HepG2 (cell line): ENCODE measurements around the gene ARL16. TPM values are rescaled to one million over a fixed set of nuclear protein-coding genes. Genes with fewer than 3 reads are reported as not detected.

Source experiments
- AKAP8 ChIP-seq: sonication (generic); formaldehyde crosslinking; IDR thresholded peaks from 2 replicates; pipeline ENCODE4 v1.5.1; 2020; ENCODE audit warnings: mild to moderate bottlenecking, missing genetic modification reagents
- ARHGAP35 ChIP-seq: sonication (generic); formaldehyde crosslinking; IDR thresholded peaks from 2 replicates; pipeline ENCODE4 v1.9.0; 2022; ENCODE audit warnings: mild to moderate bottlenecking, inconsistent platforms, moderate library complexity, missing genetic modification reagents, borderline replicate concordance
- BHLHE40 ChIP-seq: IDR thresholded peaks from 2 replicates; pipeline ENCODE4 v1.6.1; 2011; ENCODE audit warnings: low read length, improper control_type of control experiment
- GATA4 ChIP-seq: sonication (generic); IDR thresholded peaks from 2 replicates; pipeline ENCODE4 v1.6.1; 2016; ENCODE audit warnings: antibody characterized with exemption, low read depth, borderline replicate concordance
- HES4 ChIP-seq: sonication (generic); formaldehyde crosslinking; IDR thresholded peaks from 2 replicates; pipeline ENCODE4 v1.9.0; 2021; ENCODE audit warnings: mild to moderate bottlenecking, missing genetic modification reagents, borderline replicate concordance
- KLF9 ChIP-seq: IDR thresholded peaks from 2 replicates; pipeline ENCODE4 v1.6.1; 2016; ENCODE audit warnings: low read depth
- KMT2B ChIP-seq: IDR thresholded peaks from 2 replicates; pipeline ENCODE4 v1.6.1; 2016; ENCODE audit warnings: missing genetic modification reagents, missing compliant biosample characterization
- MXD1 ChIP-seq: sonication (generic); formaldehyde crosslinking; IDR thresholded peaks from 2 replicates; pipeline ENCODE4 v1.4.0; 2020; ENCODE audit warnings: mild to moderate bottlenecking, missing genetic modification reagents
- MXI1 ChIP-seq: IDR thresholded peaks from 3 replicates; pipeline ENCODE4 v1.6.1; 2012; ENCODE audit warnings: low read depth, low read length, inconsistent platforms, borderline replicate concordance
- NPAS2 ChIP-seq: sonication (generic); formaldehyde crosslinking; IDR thresholded peaks from 2 replicates; pipeline ENCODE4 v1.8.0; 2022; ENCODE audit warnings: mild to moderate bottlenecking, missing genetic modification reagents, borderline replicate concordance
- NRL ChIP-seq: sonication (generic); formaldehyde crosslinking; IDR thresholded peaks from 2 replicates; pipeline ENCODE4 v1.5.0; 2020; ENCODE audit warnings: missing genetic modification reagents, mild to moderate bottlenecking, moderate library complexity, borderline replicate concordance
- YY1 ChIP-seq: IDR thresholded peaks from 2 replicates; pipeline ENCODE4 v1.6.1; 2011; ENCODE audit warnings: low read length, low read depth, moderate library complexity, mild to moderate bottlenecking; ENCODE audit not compliant: insufficient read depth, insufficient replicate concordance
- ZEB1 ChIP-seq: IDR thresholded peaks from 2 replicates; pipeline ENCODE4 v1.6.1; 2012; ENCODE audit warnings: mild to moderate bottlenecking, low read depth, inconsistent platforms; ENCODE audit not compliant: insufficient replicate concordance
- ZNF350 ChIP-seq: sonication (generic); formaldehyde crosslinking; IDR thresholded peaks from 2 replicates; pipeline ENCODE4 v1.4.0; 2020; ENCODE audit warnings: mild to moderate bottlenecking, low read depth, missing genetic modification reagents, borderline replicate concordance
- ZNF446 ChIP-seq: sonication (generic); formaldehyde crosslinking; IDR thresholded peaks from 2 replicates; pipeline ENCODE4 v1.5.0; 2020; ENCODE audit warnings: mild to moderate bottlenecking, missing genetic modification reagents
- ZNF547 ChIP-seq: sonication (generic); formaldehyde crosslinking; IDR thresholded peaks from 2 replicates; pipeline ENCODE4 v1.5.1; 2020; ENCODE audit warnings: mild to moderate bottlenecking, missing genetic modification reagents
- ZNF550 ChIP-seq: sonication (generic); formaldehyde crosslinking; IDR thresholded peaks from 2 replicates; pipeline ENCODE4 v1.4.0; 2020; ENCODE audit warnings: mild to moderate bottlenecking, missing genetic modification reagents, borderline replicate concordance
- ZNF768 ChIP-seq: sonication (generic); formaldehyde crosslinking; IDR thresholded peaks from 2 replicates; pipeline ENCODE4 v1.4.0; 2020; ENCODE audit warnings: missing genetic modification reagents
- ZNF777 ChIP-seq: sonication (generic); formaldehyde crosslinking; IDR thresholded peaks from 2 replicates; pipeline ENCODE4 v1.4.0; 2020; ENCODE audit warnings: missing genetic modification reagents
- ZNF790 ChIP-seq: sonication (generic); formaldehyde crosslinking; IDR thresholded peaks from 2 replicates; pipeline ENCODE4 v1.8.0; 2022; ENCODE audit warnings: missing genetic modification reagents, mild to moderate bottlenecking, borderline replicate concordance
- ZSCAN25 ChIP-seq: sonication (generic); formaldehyde crosslinking; IDR thresholded peaks from 2 replicates; pipeline ENCODE4 v1.8.0; 2022; ENCODE audit warnings: mild to moderate bottlenecking, missing genetic modification reagents
- polyA plus RNA-seq, 8 experiments: library from polyadenylated mRNA; depleted of rRNA in 3 of 8; stranded (reverse) in 7 of 8; unstranded in 1 of 8; fragments of >200 nt; fragmentation: Illumina TruSeq in 4 of 8; extraction: Trizol in 4 of 8; gene quantifications; 2 replicates each; pipeline versions ENCODE4 v1.2.1 to v1.2.3, GENCODE V29; 2011 to 2016; ENCODE audit warnings: low read depth in 4 of 8, missing spikeins in 1 of 8, mixed read lengths in 1 of 8; ENCODE audit not compliant: insufficient read depth in 1 of 8
- total RNA-seq, 5 experiments: library from RNA; depleted of rRNA; stranded (reverse); fragments of >200 nt; fragmentation: Illumina TruSeq; extraction: Trizol; gene quantifications; 2 replicates each; pipeline ENCODE4 v1.2.3, GENCODE V29; 2016; ENCODE audit warnings: low read depth in 1 of 5
- TF ChIP-seq, protein P1 (sequence below): sonication (generic); formaldehyde crosslinking; IDR thresholded peaks from 2 replicates; pipeline ENCODE4 v1.4.0; 2020; ENCODE audit warnings: missing genetic modification reagents, borderline replicate concordance
- TF ChIP-seq, protein P2 (sequence below): sonication (generic); formaldehyde crosslinking; IDR thresholded peaks from 2 replicates; pipeline ENCODE4 v1.4.0; 2020; ENCODE audit warnings: missing genetic modification reagents, low read depth, mild to moderate bottlenecking, borderline replicate concordance
- TF ChIP-seq, protein P3 (sequence below): conservative IDR thresholded peaks from 2 replicates; pipeline ENCODE4 v1.6.1; 2018; ENCODE audit warnings: missing genetic modification reagents
- TF ChIP-seq, protein P4 (sequence below): sonication (generic); formaldehyde crosslinking; IDR thresholded peaks from 2 replicates; pipeline ENCODE4 v1.4.0; 2020; ENCODE audit warnings: missing genetic modification reagents

Gene ARL16
- total and polyA plus RNA-seq, 2 of the 13 experiments (the other 11 are each of a cell fraction or from before 2014, with no cell fraction given), result 20.8 to 30.8 TPM

- TF ChIP-seq NPAS2 (CRISPR knock-in tag), result no peak
- TF ChIP-seq MXI1, result no peak
- no peak for TF ChIP-seq GATA4
- TF ChIP-seq ZEB1, result no peak
- TF ChIP-seq, protein P1, sequence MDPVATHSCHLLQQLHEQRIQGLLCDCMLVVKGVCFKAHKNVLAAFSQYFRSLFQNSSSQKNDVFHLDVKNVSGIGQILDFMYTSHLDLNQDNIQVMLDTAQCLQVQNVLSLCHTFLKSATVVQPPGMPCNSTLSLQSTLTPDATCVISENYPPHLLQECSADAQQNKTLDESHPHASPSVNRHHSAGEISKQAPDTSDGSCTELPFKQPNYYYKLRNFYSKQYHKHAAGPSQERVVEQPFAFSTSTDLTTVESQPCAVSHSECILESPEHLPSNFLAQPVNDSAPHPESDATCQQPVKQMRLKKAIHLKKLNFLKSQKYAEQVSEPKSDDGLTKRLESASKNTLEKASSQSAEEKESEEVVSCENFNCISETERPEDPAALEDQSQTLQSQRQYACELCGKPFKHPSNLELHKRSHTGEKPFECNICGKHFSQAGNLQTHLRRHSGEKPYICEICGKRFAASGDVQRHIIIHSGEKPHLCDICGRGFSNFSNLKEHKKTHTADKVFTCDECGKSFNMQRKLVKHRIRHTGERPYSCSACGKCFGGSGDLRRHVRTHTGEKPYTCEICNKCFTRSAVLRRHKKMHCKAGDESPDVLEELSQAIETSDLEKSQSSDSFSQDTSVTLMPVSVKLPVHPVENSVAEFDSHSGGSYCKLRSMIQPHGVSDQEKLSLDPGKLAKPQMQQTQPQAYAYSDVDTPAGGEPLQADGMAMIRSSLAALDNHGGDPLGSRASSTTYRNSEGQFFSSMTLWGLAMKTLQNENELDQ, result no peak
- no peak for TF ChIP-seq ZSCAN25 (CRISPR knock-in tag)
- no peak for TF ChIP-seq ZNF777
- no peak for TF ChIP-seq BHLHE40
- TF ChIP-seq KMT2B (CRISPR knock-in tag), result no peak
- TF ChIP-seq MXD1 (CRISPR knock-in tag), result no peak
- TF ChIP-seq YY1, result no peak
- no peak; the same call in 1 of the 2 replicates for TF ChIP-seq NRL
- TF ChIP-seq ZNF768 (CRISPR knock-in tag), result no peak
- no peak for TF ChIP-seq KLF9
- TF ChIP-seq, protein P2, sequence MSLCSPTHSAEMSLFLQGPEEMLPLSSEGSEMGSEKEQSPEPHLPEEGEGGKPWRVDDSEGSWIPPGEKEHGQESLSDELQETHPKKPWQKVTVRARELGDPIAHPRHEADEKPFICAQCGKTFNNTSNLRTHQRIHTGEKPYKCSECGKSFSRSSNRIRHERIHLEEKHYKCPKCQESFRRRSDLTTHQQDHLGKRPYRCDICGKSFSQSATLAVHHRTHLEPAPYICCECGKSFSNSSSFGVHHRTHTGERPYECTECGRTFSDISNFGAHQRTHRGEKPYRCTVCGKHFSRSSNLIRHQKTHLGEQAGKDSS (CRISPR knock-in tag), result 0 out of 2 replicates have a peak, but pooled peaks have one; percentile 3
- TF ChIP-seq ARHGAP35 (CRISPR knock-in tag), result no peak
- no peak for TF ChIP-seq HES4 (CRISPR knock-in tag)
- TF ChIP-seq ZNF790 (CRISPR knock-in tag), result no peak
- TF ChIP-seq ZNF547 (CRISPR knock-in tag), result no peak
- TF ChIP-seq ZNF550, result peak; percentile 59; the same call in 1 of the 2 replicates
- TF ChIP-seq AKAP8 (CRISPR knock-in tag), result no peak; the same call in 1 of the 2 replicates
- no peak for TF ChIP-seq ZNF446 (CRISPR knock-in tag)
- TF ChIP-seq, protein P3, sequence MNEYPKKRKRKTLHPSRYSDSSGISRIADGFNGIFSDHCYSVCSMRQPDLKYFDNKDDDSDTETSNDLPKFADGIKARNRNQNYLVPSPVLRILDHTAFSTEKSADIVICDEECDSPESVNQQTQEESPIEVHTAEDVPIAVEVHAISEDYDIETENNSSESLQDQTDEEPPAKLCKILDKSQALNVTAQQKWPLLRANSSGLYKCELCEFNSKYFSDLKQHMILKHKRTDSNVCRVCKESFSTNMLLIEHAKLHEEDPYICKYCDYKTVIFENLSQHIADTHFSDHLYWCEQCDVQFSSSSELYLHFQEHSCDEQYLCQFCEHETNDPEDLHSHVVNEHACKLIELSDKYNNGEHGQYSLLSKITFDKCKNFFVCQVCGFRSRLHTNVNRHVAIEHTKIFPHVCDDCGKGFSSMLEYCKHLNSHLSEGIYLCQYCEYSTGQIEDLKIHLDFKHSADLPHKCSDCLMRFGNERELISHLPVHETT (CRISPR knock-in tag), result no peak
- TF ChIP-seq, protein P4, sequence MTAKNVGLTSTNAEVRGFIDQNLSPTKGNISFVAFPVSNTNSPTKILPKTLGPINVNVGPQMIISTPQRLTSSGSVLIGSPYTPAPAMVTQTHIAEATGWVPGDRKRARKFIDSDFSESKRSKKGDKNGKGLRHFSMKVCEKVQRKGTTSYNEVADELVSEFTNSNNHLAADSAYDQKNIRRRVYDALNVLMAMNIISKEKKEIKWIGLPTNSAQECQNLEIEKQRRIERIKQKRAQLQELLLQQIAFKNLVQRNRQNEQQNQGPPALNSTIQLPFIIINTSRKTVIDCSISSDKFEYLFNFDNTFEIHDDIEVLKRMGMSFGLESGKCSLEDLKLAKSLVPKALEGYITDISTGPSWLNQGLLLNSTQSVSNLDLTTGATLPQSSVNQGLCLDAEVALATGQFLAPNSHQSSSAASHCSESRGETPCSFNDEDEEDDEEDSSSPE, result no peak
- no peak for TF ChIP-seq ZNF350 (CRISPR knock-in tag)
These were observed 31.0 kb upstream of the ARL16 start (continued) for GRCh38 chr17:81714412-81715106.
